ENCODE data around the gene SOAT2. TPM values are rescaled to one million over a fixed set of nuclear protein-coding genes. Genes with fewer than 3 reads are reported as not detected.
"Not testable (repeated sequence)": the region's sequence is repeated elsewhere in the genome, so short reads cannot be mapped to it uniquely, and the experiment has no call there.

Gene SOAT2
- polyA plus RNA-seq, 1 experiment = 0.34 TPM

DNA sequence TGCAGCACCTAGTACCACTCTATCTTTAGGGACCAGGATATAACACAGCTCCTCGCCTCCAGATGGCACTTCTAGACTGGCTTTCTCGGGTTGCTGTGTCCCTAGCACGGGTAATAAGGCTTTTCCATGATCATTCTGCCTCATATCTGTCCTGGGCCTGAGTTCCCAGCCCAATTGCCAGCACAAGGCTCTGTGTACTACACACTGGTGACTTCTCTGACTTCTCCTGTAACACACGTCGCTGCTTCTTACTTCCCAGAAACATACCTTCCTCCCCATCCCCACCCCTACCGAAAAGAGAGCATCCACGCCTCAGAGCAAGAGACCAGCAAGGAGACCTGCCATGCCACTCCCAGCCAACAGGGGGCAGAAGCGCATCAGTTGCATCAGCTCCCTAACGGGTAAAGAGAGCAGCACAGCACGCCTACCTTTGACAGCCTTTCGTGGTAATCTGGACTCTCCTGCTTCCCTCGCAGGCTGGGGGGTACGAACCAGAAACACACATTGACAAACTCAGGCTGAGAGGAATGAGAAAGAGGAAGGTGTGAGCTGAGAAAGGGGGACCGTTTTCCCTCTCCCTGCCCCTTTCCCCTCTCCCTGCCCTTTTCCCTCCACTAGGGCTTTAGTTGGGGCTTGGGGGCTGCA, 56.0 kb downstream of the SOAT2 start:
- TF ChIP-seq, protein P1, sequence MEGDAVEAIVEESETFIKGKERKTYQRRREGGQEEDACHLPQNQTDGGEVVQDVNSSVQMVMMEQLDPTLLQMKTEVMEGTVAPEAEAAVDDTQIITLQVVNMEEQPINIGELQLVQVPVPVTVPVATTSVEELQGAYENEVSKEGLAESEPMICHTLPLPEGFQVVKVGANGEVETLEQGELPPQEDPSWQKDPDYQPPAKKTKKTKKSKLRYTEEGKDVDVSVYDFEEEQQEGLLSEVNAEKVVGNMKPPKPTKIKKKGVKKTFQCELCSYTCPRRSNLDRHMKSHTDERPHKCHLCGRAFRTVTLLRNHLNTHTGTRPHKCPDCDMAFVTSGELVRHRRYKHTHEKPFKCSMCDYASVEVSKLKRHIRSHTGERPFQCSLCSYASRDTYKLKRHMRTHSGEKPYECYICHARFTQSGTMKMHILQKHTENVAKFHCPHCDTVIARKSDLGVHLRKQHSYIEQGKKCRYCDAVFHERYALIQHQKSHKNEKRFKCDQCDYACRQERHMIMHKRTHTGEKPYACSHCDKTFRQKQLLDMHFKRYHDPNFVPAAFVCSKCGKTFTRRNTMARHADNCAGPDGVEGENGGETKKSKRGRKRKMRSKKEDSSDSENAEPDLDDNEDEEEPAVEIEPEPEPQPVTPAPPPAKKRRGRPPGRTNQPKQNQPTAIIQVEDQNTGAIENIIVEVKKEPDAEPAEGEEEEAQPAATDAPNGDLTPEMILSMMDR (IDR thresholded peaks at IDR 0.05; ENCODE audit: insufficient read depth, low read depth, low read length) = peak; percentile 100

DNA sequence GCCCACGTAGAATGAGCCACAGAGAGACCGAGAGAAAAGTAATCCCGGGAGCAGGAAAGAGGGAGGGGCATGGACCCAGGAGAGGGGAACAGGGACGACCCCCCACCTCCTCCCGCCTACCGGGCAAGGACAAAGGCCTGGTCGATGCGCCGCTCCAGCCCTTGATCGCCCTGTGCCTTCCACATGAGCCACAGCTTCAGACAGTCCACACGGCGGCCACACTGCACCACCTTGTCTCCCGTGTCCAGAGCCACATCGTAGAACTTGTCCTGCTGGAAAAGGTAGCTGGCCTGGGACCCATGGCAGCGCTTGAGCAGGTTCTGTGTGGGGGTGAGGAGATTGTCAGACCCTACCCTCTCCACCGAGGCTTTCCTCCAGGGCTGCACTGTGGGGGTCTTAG, 56.7 kb downstream of the SOAT2 start:
- Histone ChIP-seq H3K27me3 (ENCODE audit: control insufficient read depth, insufficient read depth, low read length) (no peaks in the 10 kb centered on the region), H3K36me3 (ENCODE audit: control insufficient read depth, insufficient read depth, low read length) (no peaks in the 10 kb centered on the region), H3K4me3 (ENCODE audit: low read depth, low read length) (no peak overlapping the region)
- CTCF ChIA-PET = interaction anchor here (0.6 to 7.4 kb wide), 33 partner anchors 9 to 186 kb away, joined by 3 to 69 read pairs (median 7); partner anchors contain the start of genes AAAS, CSAD, ESPL1 and SOAT2
- POLR2A ChIA-PET = no interaction called here
- TF ChIP-seq, protein P1 (IDR thresholded peaks at IDR 0.05; ENCODE audit: insufficient read depth, low read depth, low read length) = no peak
- DNase-seq (ENCODE audit: low read depth) = no peak

More for the DNA sequence above, 56.0 kb downstream of the SOAT2 start:
- ChIA-PET CTCF (interaction anchor here (0.6 to 7.4 kb wide), 34 partner anchors 8 to 186 kb away, joined by 3 to 69 read pairs (median 6); partner anchors contain the start of genes AAAS, CSAD, ESPL1 and PFDN5), POLR2A (no interaction called here)
- Histone ChIP-seq H3K4me3 (ENCODE audit: low read depth, low read length) (no peak overlapping the region), H3K27me3 (ENCODE audit: control insufficient read depth, insufficient read depth, low read length) (no peaks in the 10 kb centered on the region), H3K36me3 (ENCODE audit: control insufficient read depth, insufficient read depth, low read length) (no peaks in the 10 kb centered on the region)
- no peak for DNase-seq (ENCODE audit: low read depth)

DNA sequence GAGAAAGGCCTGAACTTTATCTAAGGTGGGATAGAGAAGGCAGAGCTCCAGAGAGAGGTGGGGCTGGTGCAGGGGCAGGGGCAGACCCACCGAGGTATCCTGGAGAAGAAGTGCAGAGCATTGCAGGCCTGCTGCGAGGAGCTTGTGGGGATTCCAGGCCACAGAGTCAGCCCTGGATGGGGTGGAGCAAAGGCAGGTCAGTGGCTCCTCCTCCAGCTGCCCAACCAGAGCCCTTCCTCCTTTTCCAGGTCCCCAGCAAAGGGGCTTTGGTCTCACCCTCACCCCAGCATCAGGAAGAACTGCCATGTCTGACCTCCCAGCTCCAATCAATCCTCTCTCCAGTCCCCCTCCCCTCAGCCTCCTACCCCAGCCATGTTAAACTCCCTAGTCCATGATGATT, 57.4 kb downstream of the SOAT2 start:
- no peak for DNase-seq (ENCODE audit: low read depth)
- ChIA-PET CTCF (interaction anchor here (0.7 to 7.4 kb wide), 20 partner anchors 13 to 161 kb away, joined by 3 to 69 read pairs (median 9); partner anchors contain the start of genes AAAS, ESPL1 and SOAT2), POLR2A (no interaction called here)
- Histone ChIP-seq H3K36me3 (ENCODE audit: control insufficient read depth, insufficient read depth, low read length) (no peaks in the 10 kb centered on the region), H3K27me3 (ENCODE audit: control insufficient read depth, insufficient read depth, low read length) (no peaks in the 10 kb centered on the region), H3K4me3 (ENCODE audit: low read depth, low read length) (no peak overlapping the region)
- TF ChIP-seq, protein P1 (IDR thresholded peaks at IDR 0.05; ENCODE audit: insufficient read depth, low read depth, low read length) = no peak

DNA sequence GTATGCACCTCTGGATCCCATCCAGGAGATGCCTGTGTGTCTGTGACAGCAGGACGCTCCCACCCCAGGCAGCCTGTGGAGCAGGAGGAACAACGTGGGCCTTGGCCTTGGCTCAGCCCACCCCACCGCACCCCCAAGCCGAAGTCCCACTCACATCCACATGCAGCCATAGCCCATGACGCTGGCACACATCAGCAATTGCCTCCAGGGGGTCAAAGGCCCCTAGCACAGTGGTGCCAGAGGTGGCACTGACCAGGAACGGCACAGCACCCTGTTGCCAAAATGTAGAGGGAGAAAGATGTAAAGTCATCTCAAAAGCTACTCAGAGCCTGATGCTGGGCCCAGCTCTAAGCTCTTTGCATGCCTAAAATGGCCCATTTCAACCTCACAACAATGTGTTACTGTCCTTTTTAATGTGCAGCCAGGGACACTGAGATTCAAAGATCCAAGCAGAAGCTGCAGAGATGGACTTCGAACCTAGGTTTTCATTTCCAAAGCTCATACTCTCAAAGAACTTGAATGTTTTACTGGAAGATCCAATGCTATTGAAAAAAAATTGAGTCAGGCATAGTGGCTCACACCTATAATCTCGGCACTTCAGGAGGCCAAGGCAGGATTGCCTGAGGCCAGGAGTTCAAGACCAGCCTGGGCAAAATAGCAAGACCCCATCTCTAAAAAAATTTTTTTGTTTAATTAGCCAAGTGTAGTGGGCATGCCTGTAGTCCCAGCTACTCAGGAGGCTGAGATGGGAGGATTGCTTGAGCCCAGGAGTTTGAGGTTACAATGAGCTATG, 58.0 kb downstream of the SOAT2 start:
- Histone ChIP-seq H3K4me3 (ENCODE audit: low read depth, low read length) (no peak overlapping the region), H3K27me3 (ENCODE audit: control insufficient read depth, insufficient read depth, low read length) (no peaks in the 10 kb centered on the region), H3K36me3 (ENCODE audit: control insufficient read depth, insufficient read depth, low read length) (no peaks in the 10 kb centered on the region)
- POLR2A ChIA-PET = no interaction called here
- TF ChIP-seq, protein P1 (IDR thresholded peaks at IDR 0.05; ENCODE audit: insufficient read depth, low read depth, low read length) = no peak
- DNase-seq (ENCODE audit: low read depth) = no peak
- CTCF ChIA-PET = interaction anchor here (0.7 to 7.4 kb wide), 15 partner anchors 12 to 127 kb away, joined by 3 to 69 read pairs (median 5); partner anchors contain the start of gene ESPL1

DNA sequence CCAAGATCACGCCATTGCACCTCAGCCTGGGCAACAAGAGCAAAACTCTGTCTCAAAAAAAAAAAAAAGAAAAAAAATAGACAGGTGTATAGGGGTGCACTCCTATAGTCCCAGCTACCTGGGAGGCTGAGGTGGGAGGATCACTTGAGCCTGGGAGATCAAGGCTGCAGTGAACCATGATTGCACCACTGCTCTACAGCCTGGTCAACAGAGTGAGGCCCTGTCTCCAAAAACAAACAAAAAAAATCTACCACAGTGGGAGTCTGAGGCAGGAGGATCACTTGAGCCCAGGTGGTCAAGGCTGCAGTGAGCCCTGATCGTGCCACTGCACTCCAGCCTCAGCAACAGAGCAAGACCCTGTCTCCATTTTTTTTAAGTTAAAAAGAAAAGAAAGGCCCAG, 59.7 kb downstream of the SOAT2 start:
- CTCF ChIA-PET = interaction anchor here (0.7 to 7.4 kb wide), 5 partner anchors 11 to 255 kb away, joined by 5 to 69 read pairs (median 64); no protein-coding TSS in a partner anchor
- H3K27me3 ChIP-seq (ENCODE audit: control insufficient read depth, insufficient read depth, low read length); H3K4me3 ChIP-seq (ENCODE audit: low read depth, low read length); H3K36me3 ChIP-seq (ENCODE audit: control insufficient read depth, insufficient read depth, low read length); DNase-seq (ENCODE audit: low read depth); POLR2A ChIA-PET: not testable (repeated sequence)
